Testis (tissue), 2 donors: ENCODE results near the gene PPP2R2C.

Experiments
- POLR2A ChIP-seq: fragments of 450-650 bp; IDR thresholded peaks from one replicate; pipeline ENCODE4 v1.6.1; 2017; ENCODE audit warnings: antibody characterized with exemption, mild to moderate bottlenecking, moderate library complexity
- TF ChIP-seq, protein P1 (sequence below), 3 experiments: fragments of 450-650 bp in 2 of 3; fragments of 200-600 bp in 1 of 3; sonication (generic) in 1 of 3; IDR thresholded peaks; one replicate each; pipeline ENCODE4 v1.5.1; 2016 to 2019; ENCODE audit warnings: antibody characterized with exemption in 3 of 3, mild to moderate bottlenecking in 2 of 3, moderate library complexity in 1 of 3

DNA sequence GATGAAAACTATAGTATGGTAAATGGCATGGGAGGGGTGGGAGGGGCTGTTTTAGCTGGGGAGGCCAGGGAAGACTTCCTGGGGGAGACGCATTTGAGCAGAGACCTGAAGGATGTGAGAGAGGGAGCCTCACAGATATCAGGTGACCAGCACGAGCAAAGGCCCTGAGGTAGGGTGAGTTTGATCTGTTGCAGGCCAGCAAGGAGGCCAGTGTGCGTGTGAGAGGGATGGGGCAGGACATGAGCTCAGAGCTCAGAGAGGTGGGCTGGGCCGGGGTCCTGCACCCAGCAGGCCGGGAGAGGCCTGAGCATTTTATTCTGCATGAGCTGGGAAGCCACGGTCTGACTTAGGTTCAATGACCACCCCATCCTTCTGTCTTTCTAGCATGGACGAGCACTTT is 80.0 kb downstream of the PPP2R2C start:
- TF ChIP-seq, protein P1, sequence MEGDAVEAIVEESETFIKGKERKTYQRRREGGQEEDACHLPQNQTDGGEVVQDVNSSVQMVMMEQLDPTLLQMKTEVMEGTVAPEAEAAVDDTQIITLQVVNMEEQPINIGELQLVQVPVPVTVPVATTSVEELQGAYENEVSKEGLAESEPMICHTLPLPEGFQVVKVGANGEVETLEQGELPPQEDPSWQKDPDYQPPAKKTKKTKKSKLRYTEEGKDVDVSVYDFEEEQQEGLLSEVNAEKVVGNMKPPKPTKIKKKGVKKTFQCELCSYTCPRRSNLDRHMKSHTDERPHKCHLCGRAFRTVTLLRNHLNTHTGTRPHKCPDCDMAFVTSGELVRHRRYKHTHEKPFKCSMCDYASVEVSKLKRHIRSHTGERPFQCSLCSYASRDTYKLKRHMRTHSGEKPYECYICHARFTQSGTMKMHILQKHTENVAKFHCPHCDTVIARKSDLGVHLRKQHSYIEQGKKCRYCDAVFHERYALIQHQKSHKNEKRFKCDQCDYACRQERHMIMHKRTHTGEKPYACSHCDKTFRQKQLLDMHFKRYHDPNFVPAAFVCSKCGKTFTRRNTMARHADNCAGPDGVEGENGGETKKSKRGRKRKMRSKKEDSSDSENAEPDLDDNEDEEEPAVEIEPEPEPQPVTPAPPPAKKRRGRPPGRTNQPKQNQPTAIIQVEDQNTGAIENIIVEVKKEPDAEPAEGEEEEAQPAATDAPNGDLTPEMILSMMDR (IDR thresholded peaks at IDR 0.05): no peak
- TF ChIP-seq POLR2A: no peak
